RCC 7860 (cell line): ENCODE data around the gene ALDH3A2.
"Not testable (repeated sequence)": the region's sequence is repeated elsewhere in the genome, so short reads cannot be mapped to it uniquely, and the experiment has no call there.

Source experiments
- DNase-seq: peaks from one replicate; pipeline ENCODE4 v3.0.0-alpha.2; 2015; ENCODE audit warnings: low spot score
- FAIRE-seq: peaks from 2 replicates; lab custom pipeline; 2012; peaks lifted over from hg19 to GRCh38; lab: Jason Lieb, UNC

Gene ALDH3A2

GRCh38 chr17:19677736-19678379 is 29.3 kb downstream of the ALDH3A2 start:
- DNase-seq (no peak), FAIRE-seq (no peak)

- no peak for DNase-seq
- FAIRE-seq, result no peak
These were observed 30.3 kb downstream of the ALDH3A2 start for GRCh38 chr17:19678581-19679453.

GRCh38 chr17:19683117-19683516 is 34.6 kb downstream of the ALDH3A2 start:
- FAIRE-seq, result no peak
- no peak for DNase-seq

- FAIRE-seq, DNase-seq: not testable (repeated sequence)
These were observed 36.5 kb downstream of the ALDH3A2 start for GRCh38 chr17:19684909-19685580.

GRCh38 chr17:19686400-19687090 is 38.0 kb downstream of the ALDH3A2 start:
- FAIRE-seq (no peak), DNase-seq (no peak)

- FAIRE-seq (no peak), DNase-seq (peak; percentile 20)
These were observed 53.7 kb downstream of the ALDH3A2 start for GRCh38 chr17:19702217-19702641.

- no peak for FAIRE-seq
- no peak for DNase-seq
These were observed 54.7 kb downstream of the ALDH3A2 start for GRCh38 chr17:19703106-19703827.

- DNase-seq (no peak), FAIRE-seq (no peak)
These were observed 55.5 kb downstream of the ALDH3A2 start for GRCh38 chr17:19703828-19704613.

- DNase-seq (no peak), FAIRE-seq (no peak)
These were observed 56.6 kb downstream of the ALDH3A2 start for GRCh38 chr17:19705201-19705600.

GRCh38 chr17:19705771-19706770 is 57.5 kb downstream of the ALDH3A2 start:
- no peak for FAIRE-seq
- DNase-seq, result no peak

- DNase-seq (no peak), FAIRE-seq (no peak)
These were observed 58.5 kb downstream of the ALDH3A2 start for GRCh38 chr17:19706791-19707727.

GRCh38 chr17:19707728-19708221 is 59.2 kb downstream of the ALDH3A2 start:
- no peak for DNase-seq
- FAIRE-seq, result no peak

GRCh38 chr17:19708431-19709175 is 60.1 kb downstream of the ALDH3A2 start:
- DNase-seq, result no peak

GRCh38 chr17:19709841-19710240 is 61.3 kb downstream of the ALDH3A2 start:
- no peak for FAIRE-seq
- no peak for DNase-seq

More at GRCh38 chr17:19708431-19709175, 60.1 kb downstream of the ALDH3A2 start:
- FAIRE-seq, result no peak

- FAIRE-seq (no peak), DNase-seq (no peak)
These were observed 64.0 kb downstream of the ALDH3A2 start for GRCh38 chr17:19712436-19713004.

- FAIRE-seq (no peak), DNase-seq (no peak)
These were observed 64.9 kb downstream of the ALDH3A2 start for GRCh38 chr17:19713462-19713861.
